LNCAP (cell line): Measurements from ENCODE around the gene COL2A1.

Experiments used
- CTCF ChIP-seq: fragments of 450-650 bp; IDR thresholded peaks from 2 replicates; pipeline ENCODE4 v1.5.1; 2017; ENCODE audit warnings: mild to moderate bottlenecking

The COL2A1 gene

GRCh38 chr12:47990351-47991105, 13.7 kb downstream of the COL2A1 start:
- TF ChIP-seq CTCF = no peak

DNA sequence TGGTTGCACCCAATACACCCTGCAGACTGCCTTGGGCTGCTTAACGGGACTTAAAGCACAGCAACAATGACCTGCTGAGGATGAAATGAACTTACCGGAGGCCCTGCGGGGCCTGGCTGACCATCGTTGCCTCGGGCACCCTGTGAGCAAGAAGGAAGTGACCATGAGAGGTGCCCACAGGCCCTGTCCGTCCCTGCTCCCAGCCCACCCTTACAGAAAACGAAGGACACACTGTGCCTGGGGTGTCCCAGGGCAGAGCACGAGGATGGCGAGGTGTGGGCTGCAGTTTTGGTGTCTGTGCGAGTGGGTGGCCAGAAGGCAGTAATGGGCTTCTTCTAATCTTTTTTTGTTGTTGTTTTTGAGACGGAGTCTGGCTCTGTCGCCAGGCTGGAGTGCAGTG, 14.6 kb downstream of the COL2A1 start:
- TF ChIP-seq CTCF = no peak

DNA sequence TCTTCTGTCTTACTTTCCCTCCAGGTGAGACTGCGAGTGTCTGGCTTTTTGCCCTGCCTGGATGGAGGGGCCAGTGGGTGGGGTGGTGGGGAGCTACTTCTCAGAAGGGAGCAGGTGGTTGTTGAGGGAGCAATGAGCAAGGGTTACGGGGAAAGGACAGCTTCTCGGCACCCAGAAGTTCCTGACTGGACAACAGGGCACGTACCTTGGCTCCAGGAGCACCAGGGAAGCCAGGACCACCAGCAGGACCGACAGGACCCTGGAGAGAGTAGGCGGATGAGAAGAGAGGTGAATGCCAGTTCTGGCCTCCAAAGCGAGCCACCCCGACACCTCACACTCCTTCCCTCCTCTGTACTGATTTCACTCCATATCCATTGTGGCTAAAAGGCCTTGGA, 15.3 kb downstream of the COL2A1 start:
- TF ChIP-seq CTCF = no peak

- no peak for TF ChIP-seq CTCF
These were observed 15.9 kb downstream of the COL2A1 start for GRCh38 chr12:47988073-47989022.

- no peak for TF ChIP-seq CTCF
These were observed 16.7 kb downstream of the COL2A1 start for GRCh38 chr12:47987411-47988072.

DNA sequence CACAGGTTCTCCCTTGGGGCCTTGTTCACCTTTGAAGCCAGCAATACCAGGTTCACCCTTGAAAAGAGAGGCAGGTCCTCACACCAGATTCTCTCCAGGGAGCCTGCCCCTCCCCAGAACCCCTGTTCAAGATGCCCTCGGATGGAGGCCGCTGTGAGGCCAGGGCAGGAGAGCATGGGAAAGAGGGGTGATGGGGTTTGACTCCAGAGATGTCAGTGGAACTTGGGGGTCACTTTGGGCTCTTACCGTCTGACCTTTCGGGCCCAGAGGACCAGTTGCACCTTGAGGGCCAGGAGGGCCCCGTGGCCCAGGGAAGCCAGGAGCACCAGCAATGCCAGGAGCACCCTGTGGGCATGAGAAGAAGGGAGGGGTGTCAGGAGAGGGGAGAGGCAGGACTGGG, 17.4 kb downstream of the COL2A1 start:
- no peak for TF ChIP-seq CTCF

GRCh38 chr12:47986291-47986660, 18.0 kb downstream of the COL2A1 start:
- no peak for TF ChIP-seq CTCF
